OCI-LY7 (cell line): ENCODE data around the gene SEMA4D. TPM values are rescaled to one million over a fixed set of nuclear protein-coding genes. Genes with fewer than 3 reads are reported as not detected.

Experiments used
- BruUV-seq: library from RNA; stranded (reverse); fragments of 400-500 nt; replicated peaks from 2 replicates; lab custom pipeline; 2021; lab: Mats Ljungman, UMichigan
- CTCF ChIA-PET: fragments of 300-600 bp; sonication (Branson Sonifier 250); formaldehyde crosslinking; loops from one replicate; lab custom pipeline; 2022; ENCODE audit warnings: antibody characterized with exemption; ENCODE audit not compliant: unreplicated experiment; lab: Charles Lee
- POLR2A ChIA-PET: fragments of 300-600 bp; sonication (Branson Sonifier 250); formaldehyde crosslinking; loops from one replicate; lab custom pipeline; 2022; ENCODE audit warnings: antibody characterized with exemption; lab: Charles Lee
- DNase-seq: peaks from one replicate; pipeline ENCODE4 v3.0.0-alpha.2; 2015; ENCODE audit warnings: low spot score
- H2AFZ ChIP-seq: fragments of 200-600 bp; sonication (generic), shearing (Covaris generic); 2 replicates; pipeline ENCODE4 v1.6.1; 2014; ENCODE audit warnings: mild to moderate bottlenecking, antibody characterized with exemption, low read length, moderate library complexity
- H3K27ac ChIP-seq: fragments of 200-600 bp; sonication (generic); 2 replicates; pipeline ENCODE4 v1.5.1; 2014; ENCODE audit warnings: mixed run types, low read depth, mild to moderate bottlenecking, moderate library complexity, low read length, inconsistent platforms; ENCODE audit not compliant: poor library complexity, severe bottlenecking
- H3K36me3 ChIP-seq: fragments of 200-600 bp; sonication (generic); 2 replicates; pipeline ENCODE4 v1.6.1; 2014; ENCODE audit warnings: mild to moderate bottlenecking, antibody characterized with exemption, low read length, moderate library complexity, mixed read lengths; ENCODE audit not compliant: insufficient read depth
- H3K4me1 ChIP-seq: fragments of 200-600 bp; sonication (generic); 2 replicates; pipeline ENCODE4 v1.5.1; 2014; ENCODE audit warnings: mild to moderate bottlenecking, low read length; ENCODE audit not compliant: insufficient read depth, poor library complexity, severe bottlenecking
- H3K4me2 ChIP-seq: fragments of 200-600 bp; sonication (generic); 2 replicates; pipeline ENCODE4 v1.6.1; 2014; ENCODE audit warnings: mild to moderate bottlenecking, low read length
- H3K4me3 ChIP-seq: fragments of 200-600 bp; sonication (generic); 2 replicates; pipeline ENCODE4 v1.5.1; 2014; ENCODE audit warnings: mild to moderate bottlenecking, low read depth, low read length; ENCODE audit not compliant: poor library complexity, severe bottlenecking
- H3K79me2 ChIP-seq: fragments of 200-600 bp; sonication (generic); 2 replicates; pipeline ENCODE4 v1.6.1; 2016; ENCODE audit warnings: low read depth, mild to moderate bottlenecking, low read length, moderate library complexity, mixed read lengths; ENCODE audit not compliant: insufficient read depth
- H3K9me2 ChIP-seq: fragments of 200-600 bp; sonication (generic); 2 replicates; pipeline ENCODE4 v1.6.1; 2016; ENCODE audit warnings: mild to moderate bottlenecking, low read length, mixed read lengths; ENCODE audit not compliant: insufficient read depth
- H3K9me3 ChIP-seq: fragments of 200-600 bp; sonication (generic); 2 replicates; pipeline ENCODE4 v1.6.1; 2014; ENCODE audit warnings: mild to moderate bottlenecking, mixed run types, low read length, mixed read lengths
- H4K20me1 ChIP-seq: fragments of 200-600 bp; sonication (generic); 2 replicates; pipeline ENCODE4 v1.6.1; 2014; ENCODE audit warnings: mild to moderate bottlenecking, antibody characterized with exemption, low read length, moderate library complexity, mixed read lengths; ENCODE audit not compliant: insufficient read depth
- EZH2phosphoT487 ChIP-seq: fragments of 200-600 bp; sonication (generic); IDR thresholded peaks from 2 replicates; pipeline ENCODE4 v1.6.1; 2018; ENCODE audit warnings: low read depth, borderline replicate concordance, mild to moderate bottlenecking, mixed run types, antibody characterized with exemption, low read length, moderate library complexity, mixed read lengths
- intact Hi-C: fragments of 100-400 bp; cut with micrococcal nuclease; formaldehyde crosslinking; loops from one replicate; pipeline ENCODE4 v1.10.0; 2022; ENCODE audit not compliant: unreplicated experiment
- total RNA-seq, 2 experiments: library from RNA; depleted of rRNA in 1 of 2; stranded (reverse); fragments of >200 nt in 1 of 2; shearing (Covaris generic) in 1 of 2; gene quantifications; 2 replicates each; pipeline ENCODE4 v1.2.3, GENCODE V29; 2014 to 2022
- TF ChIP-seq, protein P1 (sequence below): fragments of 200-600 bp; sonication (generic); conservative IDR thresholded peaks from 2 replicates; pipeline ENCODE4 v1.5.1; 2014; ENCODE audit warnings: mild to moderate bottlenecking, antibody characterized with exemption, low read length, moderate library complexity, mixed read lengths

SEMA4D gene
- total RNA-seq, 2 experiments from 2014 or later: 28.5 to 60.5 TPM

DNA sequence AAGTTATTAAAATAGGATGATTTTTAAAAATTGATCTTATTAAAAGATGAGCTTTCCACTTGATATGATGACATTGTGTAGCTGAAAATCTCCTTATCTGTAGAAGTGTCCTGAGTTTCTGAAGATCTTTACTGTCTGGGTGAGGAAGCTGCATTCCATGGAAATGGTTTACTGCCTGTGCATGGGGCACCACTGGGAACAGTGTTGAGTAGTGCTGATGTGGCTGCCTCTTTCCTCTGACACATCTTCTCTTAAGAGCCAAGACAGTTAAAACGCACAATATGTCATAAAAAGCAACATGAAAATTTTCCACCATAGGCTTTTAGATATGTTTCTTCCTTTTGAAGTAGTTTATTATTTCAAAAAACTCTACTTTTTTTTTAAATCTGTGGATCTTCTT lies 155.0 kb downstream of the SEMA4D start:
- no peak for DNase-seq
- Histone ChIP-seq H4K20me1 (no peaks in the 10 kb centered on the region), H3K4me3 (no peak overlapping the region), H3K36me3 (peaks cover 98% of the 10 kb centered on the region), H3K9me2 (no peaks in the 10 kb centered on the region), H3K4me1 (no peaks in the 10 kb centered on the region), H3K4me2 (no peak overlapping the region), H3K27ac (no peak overlapping the region), H3K79me2 (no peaks in the 10 kb centered on the region), H3K9me3 (no peaks in the 10 kb centered on the region), H2AFZ (no peak overlapping the region)
- TF ChIP-seq, protein P1, sequence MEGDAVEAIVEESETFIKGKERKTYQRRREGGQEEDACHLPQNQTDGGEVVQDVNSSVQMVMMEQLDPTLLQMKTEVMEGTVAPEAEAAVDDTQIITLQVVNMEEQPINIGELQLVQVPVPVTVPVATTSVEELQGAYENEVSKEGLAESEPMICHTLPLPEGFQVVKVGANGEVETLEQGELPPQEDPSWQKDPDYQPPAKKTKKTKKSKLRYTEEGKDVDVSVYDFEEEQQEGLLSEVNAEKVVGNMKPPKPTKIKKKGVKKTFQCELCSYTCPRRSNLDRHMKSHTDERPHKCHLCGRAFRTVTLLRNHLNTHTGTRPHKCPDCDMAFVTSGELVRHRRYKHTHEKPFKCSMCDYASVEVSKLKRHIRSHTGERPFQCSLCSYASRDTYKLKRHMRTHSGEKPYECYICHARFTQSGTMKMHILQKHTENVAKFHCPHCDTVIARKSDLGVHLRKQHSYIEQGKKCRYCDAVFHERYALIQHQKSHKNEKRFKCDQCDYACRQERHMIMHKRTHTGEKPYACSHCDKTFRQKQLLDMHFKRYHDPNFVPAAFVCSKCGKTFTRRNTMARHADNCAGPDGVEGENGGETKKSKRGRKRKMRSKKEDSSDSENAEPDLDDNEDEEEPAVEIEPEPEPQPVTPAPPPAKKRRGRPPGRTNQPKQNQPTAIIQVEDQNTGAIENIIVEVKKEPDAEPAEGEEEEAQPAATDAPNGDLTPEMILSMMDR: no peak
- BruUV-seq: no TSS peak
- intact Hi-C loops: no loop called here
- POLR2A ChIA-PET: interaction anchor here (0.8 kb wide), 1 partner anchor 17 kb away, joined by 3 read pairs; no protein-coding TSS in a partner anchor
- CTCF ChIA-PET: no interaction called here

DNA sequence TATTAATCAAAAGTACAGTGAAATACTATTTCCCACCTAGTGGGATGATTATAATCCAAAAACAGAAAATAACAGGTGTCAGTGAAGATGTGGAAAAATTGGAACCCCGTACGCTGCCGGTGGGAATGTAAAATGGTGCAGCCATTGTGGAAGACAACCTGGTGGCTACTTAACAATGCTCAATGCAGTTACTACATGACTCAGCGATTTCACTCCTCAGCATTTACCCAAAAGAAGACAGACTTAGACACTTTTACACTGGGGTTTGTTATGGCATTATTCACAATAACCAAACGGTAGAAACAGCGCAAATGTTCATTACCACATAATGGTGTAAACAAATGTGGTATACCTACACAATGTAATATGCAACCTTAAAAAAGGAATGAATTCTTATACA lies 155.7 kb downstream of the SEMA4D start:
- intact Hi-C loops: no loop called here
- peaks cover 99% of the 10 kb centered on the region for H3K36me3 ChIP-seq
- TSS peak; percentile 17 for BruUV-seq
- ChIA-PET CTCF (no interaction called here), POLR2A (interaction anchor here (0.8 kb wide), 1 partner anchor 18 kb away, joined by 3 read pairs; no protein-coding TSS in a partner anchor)
- H3K79me2 ChIP-seq: no peaks in the 10 kb centered on the region
- no peak overlapping the region for H2AFZ ChIP-seq
- H3K4me1 ChIP-seq: no peaks in the 10 kb centered on the region
- H4K20me1 ChIP-seq: no peaks in the 10 kb centered on the region
- H3K27ac ChIP-seq: no peak overlapping the region
- no peaks in the 10 kb centered on the region for H3K9me2 ChIP-seq
- TF ChIP-seq EZH2phosphoT487: no peak
- H3K4me3 ChIP-seq: no peak overlapping the region
- no peak for DNase-seq
- no peak overlapping the region for H3K4me2 ChIP-seq
- H3K9me3 ChIP-seq: no peaks in the 10 kb centered on the region

DNA sequence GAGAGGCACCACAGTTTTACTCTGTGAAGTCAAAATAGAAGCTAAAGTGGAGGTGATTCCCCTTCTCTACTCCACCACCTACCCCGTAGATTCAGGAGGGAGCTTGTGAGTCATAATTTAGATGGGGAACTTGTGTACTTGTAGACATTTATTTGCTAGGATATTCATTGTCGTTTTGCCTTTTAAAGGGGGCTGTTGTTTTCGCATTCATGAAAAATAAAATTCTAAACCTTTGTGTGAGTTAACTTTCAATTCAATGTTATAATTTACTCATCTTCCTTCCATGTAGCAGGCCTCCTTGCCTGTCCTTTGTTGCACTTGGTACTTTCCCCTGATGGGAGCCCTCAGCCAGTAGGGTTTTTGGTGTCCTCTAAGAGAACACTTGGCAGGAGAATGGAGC lies 157.6 kb downstream of the SEMA4D start:
- no peaks in the 10 kb centered on the region for H3K9me2 ChIP-seq
- H3K36me3 ChIP-seq: peaks cover 97% of the 10 kb centered on the region
- no peak overlapping the region for H2AFZ ChIP-seq
- no peaks in the 10 kb centered on the region for H3K79me2 ChIP-seq
- no peak for DNase-seq
- no peaks in the 10 kb centered on the region for H3K4me1 ChIP-seq
- H3K9me3 ChIP-seq: no peaks in the 10 kb centered on the region
- H3K4me2 ChIP-seq: no peak overlapping the region
- H4K20me1 ChIP-seq: no peaks in the 10 kb centered on the region
- ChIA-PET POLR2A (no interaction called here), CTCF (no interaction called here)
- no peak for TF ChIP-seq EZH2phosphoT487
- TF ChIP-seq, protein P1: no peak
- BruUV-seq: no TSS peak
- no peak overlapping the region for H3K4me3 ChIP-seq
- intact Hi-C loops: no loop called here
- no peak overlapping the region for H3K27ac ChIP-seq
